Right atrium auricular region (tissue), 2 donors: ENCODE data around the gene RAB26. TPM values are rescaled to one million over a fixed set of nuclear protein-coding genes. Genes with fewer than 3 reads are reported as not detected.
"Not testable (repeated sequence)": the region's sequence is repeated elsewhere in the genome, so short reads cannot be mapped to it uniquely, and the experiment has no call there.

ENCODE experiments used
- DNase-seq: peaks from one replicate; pipeline ENCODE4 v3.0.0-alpha.2; 2019; ENCODE audit warnings: low spot score
- H3K27ac ChIP-seq, 2 donors: fragments of 200-600 bp; sonication (generic); 1 replicate in 1 of 2; 2 replicates in 1 of 2; pipeline ENCODE4 v1.5.1; 2016 to 2019
- H3K27me3 ChIP-seq, 2 donors: fragments of 200-600 bp; sonication (generic); one replicate each; pipeline versions ENCODE4 v1.5.1 to v1.6.0; 2017 to 2019
- H3K36me3 ChIP-seq: fragments of 200-600 bp; sonication (generic); one replicate; pipeline ENCODE4 v1.5.1; 2016
- H3K4me1 ChIP-seq, 2 donors: fragments of 200-600 bp; sonication (generic); one replicate each; pipeline versions ENCODE4 v1.5.1 to v1.6.0; 2017 to 2019
- H3K4me3 ChIP-seq, 2 donors: fragments of 200-600 bp; sonication (generic); 1 replicate in 1 of 2; 2 replicates in 1 of 2; pipeline ENCODE4 v1.5.1; 2017 to 2019; ENCODE audit warnings: mild to moderate bottlenecking in 1 of 2, moderate library complexity in 1 of 2
- H3K9me3 ChIP-seq, 2 donors: fragments of 200-600 bp; sonication (generic); one replicate each; pipeline ENCODE4 v1.5.1; 2019
- total RNA-seq, 2 donors: library from RNA; depleted of rRNA; stranded (reverse); fragments of >200 nt; gene quantifications; one replicate each; pipeline ENCODE4 v1.1.0, GENCODE V29; 2016
- TF ChIP-seq, protein P1 (sequence below), 2 donors: fragments of 200-600 bp; sonication (generic); IDR thresholded peaks; one replicate each; pipeline ENCODE4 v1.5.1; 2019; ENCODE audit warnings: antibody characterized with exemption in 2 of 2

RAB26 gene, protein sequence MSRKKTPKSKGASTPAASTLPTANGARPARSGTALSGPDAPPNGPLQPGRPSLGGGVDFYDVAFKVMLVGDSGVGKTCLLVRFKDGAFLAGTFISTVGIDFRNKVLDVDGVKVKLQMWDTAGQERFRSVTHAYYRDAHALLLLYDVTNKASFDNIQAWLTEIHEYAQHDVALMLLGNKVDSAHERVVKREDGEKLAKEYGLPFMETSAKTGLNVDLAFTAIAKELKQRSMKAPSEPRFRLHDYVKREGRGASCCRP
- total RNA-seq: 1 to 10 TPM in 1 of 2 donors, under 1 TPM in 1; 0.31 to 1.4 TPM

DNA sequence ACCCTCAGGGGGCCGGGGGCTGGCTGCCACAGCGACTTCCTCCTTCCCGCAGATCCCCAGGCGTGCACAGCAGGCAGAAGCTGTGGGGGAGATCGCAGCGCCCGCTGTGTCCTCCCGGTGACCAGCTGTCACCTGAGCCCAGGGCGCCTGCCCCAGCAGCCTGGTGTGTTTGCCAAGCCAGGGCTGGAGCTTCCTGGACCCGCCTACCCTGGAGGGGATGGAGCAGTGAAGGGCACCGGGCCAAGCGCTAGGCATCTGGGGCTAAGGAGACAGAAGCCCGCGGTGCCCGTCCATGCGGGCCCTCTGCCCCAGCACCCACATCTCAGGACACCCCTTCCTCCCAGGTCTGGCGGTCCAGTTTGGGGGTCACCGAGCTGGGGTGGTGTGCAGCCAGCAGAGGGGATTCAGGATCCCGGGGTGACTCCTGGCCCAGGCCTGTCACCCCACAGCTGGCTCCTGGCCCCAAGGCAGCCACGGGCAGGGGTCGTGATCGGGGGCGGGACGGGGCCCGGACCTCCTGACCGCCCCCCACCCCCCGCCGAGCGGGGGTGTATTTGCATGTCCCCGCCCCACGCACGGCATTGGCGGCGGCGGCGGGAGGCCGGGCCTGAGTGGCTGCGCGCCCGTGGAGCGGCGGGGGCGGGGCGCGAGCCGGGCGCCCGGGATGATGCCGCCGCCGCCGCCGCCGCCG is at the start of gene RAB26:
Gene RAB26 (plus strand): TSS at position 645 of the 691 bp plus-strand sequence. CDS start 159 bp downstream, outside the sequence.
- peak; percentile 75 for DNase-seq
- peaks cover 3 to 55% of the 10 kb centered on the region in 2 donors for H3K4me1 ChIP-seq

DNA sequence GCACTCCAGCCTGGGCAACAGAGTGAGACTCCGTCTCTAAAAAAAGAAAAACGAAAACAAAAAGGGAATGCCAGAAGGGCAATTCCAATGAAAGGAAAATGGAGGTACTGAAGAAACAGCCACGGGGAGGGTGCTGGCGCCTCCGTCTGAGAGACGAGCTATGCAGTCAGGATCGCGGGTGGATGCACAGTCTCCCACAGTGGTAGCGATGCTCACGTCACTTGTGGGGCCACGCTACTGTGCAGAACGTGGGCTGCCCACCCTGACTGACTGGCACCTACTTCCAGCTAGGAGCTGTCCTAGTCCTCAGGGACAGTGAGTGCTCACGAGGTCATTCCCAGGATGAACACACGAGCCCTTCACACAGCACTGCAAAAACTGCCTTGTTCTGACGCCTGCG is 46.8 kb upstream of the RAB26 start:
- not testable (repeated sequence) for H3K9me3 ChIP-seq, H3K27ac ChIP-seq, H3K4me3 ChIP-seq, H3K4me1 ChIP-seq, H3K27me3 ChIP-seq, DNase-seq
- peaks cover 70% of the 10 kb centered on the region for H3K36me3 ChIP-seq

More for the DNA sequence above, at the start of gene RAB26:
- TF ChIP-seq, protein P1, sequence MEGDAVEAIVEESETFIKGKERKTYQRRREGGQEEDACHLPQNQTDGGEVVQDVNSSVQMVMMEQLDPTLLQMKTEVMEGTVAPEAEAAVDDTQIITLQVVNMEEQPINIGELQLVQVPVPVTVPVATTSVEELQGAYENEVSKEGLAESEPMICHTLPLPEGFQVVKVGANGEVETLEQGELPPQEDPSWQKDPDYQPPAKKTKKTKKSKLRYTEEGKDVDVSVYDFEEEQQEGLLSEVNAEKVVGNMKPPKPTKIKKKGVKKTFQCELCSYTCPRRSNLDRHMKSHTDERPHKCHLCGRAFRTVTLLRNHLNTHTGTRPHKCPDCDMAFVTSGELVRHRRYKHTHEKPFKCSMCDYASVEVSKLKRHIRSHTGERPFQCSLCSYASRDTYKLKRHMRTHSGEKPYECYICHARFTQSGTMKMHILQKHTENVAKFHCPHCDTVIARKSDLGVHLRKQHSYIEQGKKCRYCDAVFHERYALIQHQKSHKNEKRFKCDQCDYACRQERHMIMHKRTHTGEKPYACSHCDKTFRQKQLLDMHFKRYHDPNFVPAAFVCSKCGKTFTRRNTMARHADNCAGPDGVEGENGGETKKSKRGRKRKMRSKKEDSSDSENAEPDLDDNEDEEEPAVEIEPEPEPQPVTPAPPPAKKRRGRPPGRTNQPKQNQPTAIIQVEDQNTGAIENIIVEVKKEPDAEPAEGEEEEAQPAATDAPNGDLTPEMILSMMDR (IDR thresholded peaks at IDR 0.05): no peak
- no peaks in the 10 kb centered on the region for H3K27me3 ChIP-seq
- peaks cover 10% of the 10 kb centered on the region for H3K36me3 ChIP-seq
- H3K4me3 ChIP-seq: peak within 1 kb of the TSS; percentile 47 to 52
- H3K27ac ChIP-seq: peak within 1 kb of the TSS; percentile 81 to 91
- H3K9me3 ChIP-seq: no peaks in the 10 kb centered on the region

- no peaks in the 10 kb centered on the region for H3K9me3 ChIP-seq
- no peaks in the 10 kb centered on the region for H3K27me3 ChIP-seq
- H3K4me1 ChIP-seq: no peaks in the 10 kb centered on the region
- DNase-seq: no peak
- H3K36me3 ChIP-seq: peaks cover 63% of the 10 kb centered on the region
- TF ChIP-seq, protein P1 (IDR thresholded peaks at IDR 0.05): no peak
- no peak overlapping the region for H3K27ac ChIP-seq
- no peak overlapping the region for H3K4me3 ChIP-seq
Observed at GRCh38 chr16:2102471-2102870, 46.0 kb upstream of the RAB26 start.

DNA sequence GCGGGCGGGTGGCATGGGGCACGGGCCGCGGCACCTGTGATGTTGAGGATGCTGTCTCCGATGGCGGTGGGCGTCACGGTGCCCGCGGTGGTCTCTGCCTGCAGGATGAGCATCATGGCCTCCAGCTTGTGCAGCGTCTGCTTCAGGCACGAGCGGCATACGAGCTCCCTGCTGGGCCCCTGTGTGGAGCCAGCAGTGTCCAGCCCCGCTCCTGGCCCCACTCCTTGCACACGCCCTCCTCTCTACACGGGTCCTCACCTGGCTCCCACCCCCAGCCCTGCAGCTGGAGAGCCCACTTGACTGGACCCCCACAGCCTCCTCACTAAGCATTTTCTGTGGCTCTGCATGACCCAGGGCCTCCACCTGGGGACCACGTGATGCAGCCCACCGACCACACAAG is 44.0 kb upstream of the RAB26 start:
- H3K9me3 ChIP-seq, H3K4me1 ChIP-seq: not testable (repeated sequence)
- H3K36me3 ChIP-seq: peaks cover 74% of the 10 kb centered on the region

GRCh38 chr16:2105291-2105690 is 43.1 kb upstream of the RAB26 start:
- H3K4me1 ChIP-seq, H3K4me3 ChIP-seq, H3K27me3 ChIP-seq, H3K9me3 ChIP-seq, DNase-seq, H3K27ac ChIP-seq: not testable (repeated sequence)
- peaks cover 73% of the 10 kb centered on the region for H3K36me3 ChIP-seq

More for the DNA sequence above, 44.0 kb upstream of the RAB26 start:
- H3K27ac ChIP-seq, H3K4me3 ChIP-seq, H3K27me3 ChIP-seq, DNase-seq: not testable (repeated sequence)

GRCh38 chr16:2105769-2106168 is 42.7 kb upstream of the RAB26 start:
- not testable (repeated sequence) for H3K27me3 ChIP-seq, H3K9me3 ChIP-seq, H3K27ac ChIP-seq, DNase-seq, H3K4me3 ChIP-seq, H3K4me1 ChIP-seq
- peaks cover 71% of the 10 kb centered on the region for H3K36me3 ChIP-seq

DNA sequence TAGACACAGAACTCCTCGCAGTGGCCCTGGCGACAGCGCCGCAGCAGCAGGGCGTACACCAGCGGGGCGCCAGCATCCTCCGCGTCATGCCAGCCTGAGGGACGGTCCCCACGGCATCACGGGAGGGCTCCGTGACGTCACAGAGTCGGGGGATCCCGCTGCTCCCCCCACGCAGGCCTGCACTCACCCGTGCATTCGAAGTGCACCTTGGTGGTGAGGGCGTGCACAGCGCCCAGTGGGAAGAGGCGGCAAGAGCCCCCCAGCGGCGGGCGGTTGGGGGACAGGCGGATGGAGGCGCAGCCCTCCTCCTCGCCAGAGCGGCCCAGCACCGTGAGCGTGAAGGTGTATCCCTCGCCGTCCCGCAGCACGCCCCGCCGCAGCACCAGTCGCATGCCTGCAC is 42.2 kb upstream of the RAB26 start:
- not testable (repeated sequence) for H3K27me3 ChIP-seq, H3K9me3 ChIP-seq, DNase-seq, H3K27ac ChIP-seq, H3K4me3 ChIP-seq, H3K4me1 ChIP-seq
- peaks cover 71% of the 10 kb centered on the region for H3K36me3 ChIP-seq

- not testable (repeated sequence) for DNase-seq, H3K4me1 ChIP-seq, H3K4me3 ChIP-seq, H3K9me3 ChIP-seq, H3K27me3 ChIP-seq, H3K27ac ChIP-seq
- peaks cover 71% of the 10 kb centered on the region for H3K36me3 ChIP-seq
Observed at GRCh38 chr16:2107121-2107790, 41.2 kb upstream of the RAB26 start.

GRCh38 chr16:2107791-2108125 is 40.7 kb upstream of the RAB26 start:
- H3K4me3 ChIP-seq, H3K9me3 ChIP-seq, H3K27me3 ChIP-seq, H3K4me1 ChIP-seq, DNase-seq, H3K27ac ChIP-seq: not testable (repeated sequence)
- peaks cover 66% of the 10 kb centered on the region for H3K36me3 ChIP-seq

GRCh38 chr16:2108446-2109270 is 39.8 kb upstream of the RAB26 start:
- not testable (repeated sequence) for H3K4me1 ChIP-seq, H3K27ac ChIP-seq, H3K27me3 ChIP-seq, H3K9me3 ChIP-seq, H3K4me3 ChIP-seq, DNase-seq
- H3K36me3 ChIP-seq: peaks cover 63% of the 10 kb centered on the region

DNA sequence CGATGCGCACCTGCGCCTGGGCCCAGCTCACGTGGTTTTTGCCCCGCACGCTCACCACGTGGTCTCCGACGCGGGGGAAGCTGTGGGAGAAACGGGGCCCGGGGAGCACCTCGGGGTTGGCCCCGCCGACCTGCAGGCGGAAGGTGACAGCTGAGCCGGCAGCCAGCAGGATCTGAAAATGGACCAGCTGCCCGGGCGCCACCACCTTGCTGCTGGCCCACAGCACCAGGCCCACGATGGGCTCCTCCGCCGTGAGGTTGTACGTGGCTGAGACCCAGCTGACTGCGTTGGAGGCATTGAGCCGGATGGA is 39.2 kb upstream of the RAB26 start:
- not testable (repeated sequence) for DNase-seq, H3K9me3 ChIP-seq

GRCh38 chr16:2109872-2110271 is 38.6 kb upstream of the RAB26 start:
- not testable (repeated sequence) for H3K27me3 ChIP-seq, DNase-seq, H3K9me3 ChIP-seq, H3K4me3 ChIP-seq, H3K27ac ChIP-seq, H3K4me1 ChIP-seq
- peaks cover 72% of the 10 kb centered on the region for H3K36me3 ChIP-seq

More for the DNA sequence above, 39.2 kb upstream of the RAB26 start:
- H3K27me3 ChIP-seq, H3K4me3 ChIP-seq, H3K27ac ChIP-seq, H3K4me1 ChIP-seq: not testable (repeated sequence)
- peaks cover 69% of the 10 kb centered on the region for H3K36me3 ChIP-seq
